SK-N-MC (cell line): ENCODE results near the gene TBC1D19.

Source experiments
- EZH2 ChIP-seq: fragments of 200-600 bp; sonication (generic); IDR thresholded peaks from one replicate; pipeline ENCODE4 v1.6.1; 2017; ENCODE audit warnings: antibody characterized with exemption
- POLR2AphosphoS5 ChIP-seq: IDR thresholded peaks from 2 replicates; pipeline ENCODE4 v1.6.1; 2012; ENCODE audit warnings: mild to moderate bottlenecking, low read depth, low read length, borderline replicate concordance

- no peak for TF ChIP-seq EZH2
- no peak for TF ChIP-seq POLR2AphosphoS5
These were observed 17.3 kb downstream of the TBC1D19 start for GRCh38 chr4:26601204-26601603.
